HG03558 (cell line): ENCODE data around the gene ZBTB44.
A peak's percentile ranks its signal among the peaks of the same experiment; 100 is the strongest.
"Not testable (repeated sequence)": the region's sequence is repeated elsewhere in the genome, so short reads cannot be mapped to it uniquely, and the experiment has no call there.

Experiments
- ATAC-seq: cut with Tn5 transposase; IDR thresholded peaks from one replicate; pipeline ENCODE4 v1.9.1; 2021; ENCODE audit warnings: moderate number of reproducible peaks; ENCODE audit not compliant: unreplicated experiment; ENCODE audit errors: extremely low read depth

ZBTB44 gene

DNA sequence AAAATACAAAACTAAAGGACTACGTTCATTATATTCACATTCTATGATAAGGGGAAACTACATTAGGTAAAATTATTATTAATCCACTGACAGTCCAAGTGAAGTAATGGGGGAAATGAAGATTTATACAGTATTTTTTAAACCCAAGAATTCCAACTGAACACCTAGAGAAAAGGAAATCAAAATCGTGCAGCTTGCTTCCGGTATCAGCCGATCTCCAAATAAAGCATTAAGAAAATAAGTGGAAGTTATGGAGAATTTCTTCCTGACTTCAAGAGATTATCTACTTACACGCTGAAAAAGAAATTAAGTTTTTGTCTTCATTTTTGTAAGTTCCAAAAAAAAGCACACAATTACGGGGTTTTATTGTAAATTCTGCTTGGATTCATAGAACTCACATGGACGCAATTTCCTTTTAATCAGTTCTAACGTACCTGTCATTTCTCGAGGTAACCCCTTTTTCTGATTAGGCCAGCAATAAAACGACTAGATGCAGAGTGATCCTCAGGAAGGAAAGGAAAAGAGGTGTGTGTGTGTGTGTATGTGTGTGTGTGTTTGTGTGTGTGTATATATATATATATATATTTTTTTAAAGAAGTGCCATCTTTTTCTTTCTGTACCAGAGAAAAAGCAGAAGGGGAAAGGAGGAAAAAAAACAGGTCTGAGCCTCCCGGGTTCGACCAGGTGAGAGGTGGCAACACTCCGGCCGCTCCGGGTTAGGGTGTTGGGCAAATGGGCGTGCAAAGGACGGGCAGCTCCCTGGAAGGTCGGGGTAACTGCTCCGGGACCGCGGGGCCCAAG is 1.1 kb downstream of the ZBTB44 start:
- ATAC-seq = no peak

- no peak for ATAC-seq
Measured at GRCh38 chr11:130312046-130312445, 2.7 kb downstream of the ZBTB44 start.

GRCh38 chr11:130310622-130311021 is 4.1 kb downstream of the ZBTB44 start:
- ATAC-seq = no peak

- ATAC-seq = no peak
Measured at GRCh38 chr11:130308886-130309285, 5.8 kb downstream of the ZBTB44 start.

GRCh38 chr11:130308059-130308458 is 6.7 kb downstream of the ZBTB44 start:
- ATAC-seq = no peak

DNA sequence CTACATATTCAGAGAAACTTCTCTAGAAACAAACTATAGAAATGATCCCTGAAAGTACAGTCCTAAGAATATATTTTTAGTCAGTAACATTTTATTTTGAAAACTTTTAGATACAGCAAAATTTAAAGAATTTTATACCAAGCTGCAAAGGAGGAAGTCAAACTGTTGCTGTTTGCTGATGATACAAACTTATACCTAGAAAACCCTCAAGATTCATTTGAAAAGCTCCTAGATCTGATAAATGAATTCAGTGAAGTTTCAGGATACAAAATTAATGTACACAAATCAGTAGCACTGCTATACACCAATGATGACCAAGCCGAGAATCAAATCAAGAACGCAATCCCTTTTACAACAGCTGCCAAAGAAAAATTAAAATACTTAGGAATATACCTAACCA is 10.1 kb downstream of the ZBTB44 start:
- ATAC-seq = no peak

GRCh38 chr11:130301002-130301401 is 13.7 kb downstream of the ZBTB44 start:
- no peak for ATAC-seq

GRCh38 chr11:130300567-130300966 is 14.2 kb downstream of the ZBTB44 start:
- ATAC-seq = peak; percentile 38

GRCh38 chr11:130299978-130300377 is 14.7 kb downstream of the ZBTB44 start:
- no peak for ATAC-seq

- no peak for ATAC-seq
Measured at GRCh38 chr11:130295657-130296056, 19.1 kb downstream of the ZBTB44 start.

DNA sequence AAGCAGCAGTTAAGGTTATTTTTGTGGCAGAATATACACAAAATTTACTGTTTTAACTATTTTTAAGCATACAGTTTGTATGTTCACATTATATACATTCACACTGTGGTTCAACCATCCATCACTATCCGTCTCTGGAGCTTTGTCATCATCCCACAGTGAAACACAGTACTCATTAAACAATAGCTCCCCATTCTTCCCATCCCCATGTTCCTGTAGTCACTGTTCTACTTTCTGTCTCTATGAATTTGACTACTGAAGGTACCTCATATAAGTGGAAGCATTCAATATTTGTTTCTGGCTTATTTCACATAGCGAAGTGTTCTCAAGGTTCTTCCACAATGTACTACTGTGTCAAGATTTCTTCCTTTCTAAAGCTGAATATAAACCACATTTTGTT is 32.6 kb downstream of the ZBTB44 start:
- no peak for ATAC-seq

GRCh38 chr11:130281341-130281740 is 33.4 kb downstream of the ZBTB44 start:
- not testable (repeated sequence) for ATAC-seq

- ATAC-seq = no peak
Measured at GRCh38 chr11:130279989-130280388, 34.7 kb downstream of the ZBTB44 start.

DNA sequence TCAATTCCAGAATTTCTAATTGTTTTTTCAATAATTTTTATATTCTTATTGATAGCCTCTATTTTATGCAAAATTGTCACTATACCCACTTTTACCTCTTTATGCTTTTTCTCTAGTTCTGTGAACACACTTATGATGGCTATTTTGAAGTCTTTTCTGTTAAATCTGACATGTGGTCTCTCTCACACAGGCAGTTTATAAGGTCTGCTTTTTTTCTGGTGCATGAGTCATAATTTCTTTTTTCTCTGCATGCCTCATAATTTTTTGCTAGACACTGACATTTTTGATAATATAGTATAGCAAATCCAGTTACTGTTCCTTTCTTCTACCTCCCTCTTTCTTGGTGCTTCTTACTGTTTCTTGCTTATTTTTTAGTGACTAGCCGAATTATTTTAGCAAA is 36.0 kb downstream of the ZBTB44 start:
- ATAC-seq = no peak

- peak; percentile 55 for ATAC-seq
Measured at GRCh38 chr11:130278151-130278550, 36.6 kb downstream of the ZBTB44 start.

DNA sequence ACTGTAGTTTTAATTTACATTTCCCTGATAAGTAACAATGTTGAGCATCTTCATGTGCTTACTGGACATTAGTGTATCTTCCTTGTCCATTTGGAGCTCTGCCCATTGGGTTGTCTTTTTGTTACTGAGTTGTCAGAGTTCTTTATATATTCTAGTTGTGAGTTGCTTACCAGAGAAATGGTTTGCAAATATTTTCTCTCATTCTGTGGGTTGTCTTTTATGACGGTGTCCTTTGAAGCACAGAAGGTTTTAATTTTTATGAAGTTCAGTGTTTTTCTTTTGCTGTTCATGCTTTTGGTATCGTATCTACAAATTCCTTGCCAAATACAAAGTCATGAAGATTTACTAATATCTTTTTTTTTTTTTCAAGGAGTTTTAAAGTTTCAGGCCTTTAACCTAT is 42.4 kb downstream of the ZBTB44 start:
- no peak for ATAC-seq

- peak; percentile 84 for ATAC-seq
Measured at GRCh38 chr11:130269326-130269943, 45.3 kb downstream of the ZBTB44 start.

GRCh38 chr11:130263351-130263750 is 51.4 kb downstream of the ZBTB44 start:
- no peak for ATAC-seq

GRCh38 chr11:130262424-130262823 is 52.3 kb downstream of the ZBTB44 start:
- ATAC-seq = no peak

DNA sequence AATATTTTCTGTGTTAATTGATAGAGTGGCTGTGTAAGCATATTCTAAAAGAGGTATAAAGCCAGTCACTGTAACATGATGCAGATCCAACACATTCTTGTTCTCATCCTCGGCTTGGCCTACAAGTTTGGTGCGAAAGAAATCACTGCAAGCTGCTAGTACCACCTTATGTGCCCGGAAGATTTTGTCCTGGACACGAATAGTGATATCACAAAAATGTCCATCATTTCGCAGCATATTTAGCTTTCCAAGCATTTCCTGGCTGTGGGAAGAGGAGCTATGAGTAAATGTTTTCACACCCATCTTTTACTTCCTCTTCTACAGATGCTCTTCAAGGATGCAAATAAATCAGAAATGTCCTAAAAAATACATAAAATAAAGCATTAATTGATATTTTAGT is 53.1 kb downstream of the ZBTB44 start:
- no peak for ATAC-seq

DNA sequence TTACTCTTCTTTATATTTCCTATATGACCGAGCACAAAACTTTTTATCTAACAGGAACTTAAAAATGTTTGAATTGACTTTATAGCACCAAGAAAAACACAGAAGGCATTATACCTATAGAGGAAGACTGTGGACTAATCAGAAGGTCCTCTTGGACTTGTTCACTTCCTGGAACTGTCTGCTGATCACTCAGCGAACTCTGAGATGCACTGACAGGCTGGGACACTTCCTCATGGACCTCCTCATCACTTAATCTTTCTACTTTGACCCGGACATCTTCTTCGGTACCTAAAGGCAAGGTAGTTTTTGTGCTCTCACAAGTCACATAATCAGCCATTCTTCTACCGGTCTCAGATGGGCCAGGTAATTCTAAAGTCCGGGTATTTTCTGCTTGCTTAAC is 54.0 kb downstream of the ZBTB44 start:
- no peak for ATAC-seq

DNA sequence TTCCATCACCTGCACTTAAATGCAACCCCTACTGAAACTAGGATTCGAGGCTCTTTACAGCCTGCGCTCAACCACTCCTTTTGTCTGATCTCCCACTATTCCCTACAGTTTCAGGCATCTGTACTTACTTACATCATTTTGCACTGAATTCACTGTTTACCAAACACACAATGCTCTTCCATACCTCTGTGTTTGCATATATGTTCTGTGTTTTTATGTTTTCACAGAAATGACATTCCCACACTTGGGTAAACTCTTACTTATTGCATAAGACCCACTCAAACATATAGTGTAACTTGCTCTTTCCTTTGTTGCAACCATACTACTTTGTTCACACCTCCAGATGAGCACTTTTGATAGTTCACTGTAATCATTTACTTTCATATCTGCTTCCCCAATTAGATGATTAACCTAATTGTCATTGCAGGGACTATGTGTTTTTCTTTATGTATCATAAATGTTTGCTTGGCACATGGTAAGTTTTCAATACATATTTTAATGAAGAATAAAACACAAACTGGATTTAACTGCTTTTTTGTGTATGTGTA is 54.6 kb downstream of the ZBTB44 start:
- no peak for ATAC-seq
